ENCODE results near the gene ODC1. TPM values are rescaled to one million over a fixed set of nuclear protein-coding genes. Genes with fewer than 3 reads are reported as not detected.

The ODC1 gene
- total and polyA plus RNA-seq, 10 donors, result 28.9 to 84.3 (median 63.4) TPM

GRCh38 chr2:10475221-10475722 lies 27.1 kb upstream of the ODC1 start:
- Histone ChIP-seq H3K4me3 (no peak overlapping the region), H3K27me3 (replicated peaks in 1 of 7) (no peaks in the 10 kb centered on the region), H3K9me3 (no peaks in the 10 kb centered on the region), H3K4me1 (peaks cover 0 to 5% (median 0%) of the 10 kb centered on the region in 6 donors), H3K36me3 (no peaks in the 10 kb centered on the region), H3K27ac (no peak overlapping the region)
- intact Hi-C loops (cut with DNase I; ENCODE audit: low total_unique reads), result no loop called here
- DNase-seq, result peak; percentile 54
- 87 to 95% (median 93%) methylated on average over 15 to 21 of the region's 21 CpGs for WGBS, 5 donors
- TF ChIP-seq POLR2AphosphoS5 (IDR thresholded peaks at IDR 0.05) (no peak), POLR2A (IDR thresholded peaks at IDR 0.05) (no peak), CTCF (IDR thresholded peaks at IDR 0.05 in 8 of 11, conservative IDR thresholded peaks at IDR 0.05 in 3 of 11) (no peak)

- 79 to 91% (median 82%) methylated on average over 5 of the region's 5 CpGs for WGBS, 5 donors
- Histone ChIP-seq H3K27me3 (replicated peaks in 1 of 7) (no peaks in the 10 kb centered on the region), H3K4me3 (no peak overlapping the region), H3K9me3 (no peaks in the 10 kb centered on the region), H3K27ac (no peak overlapping the region), H3K4me1 (peaks cover 0 to 5% (median 0%) of the 10 kb centered on the region in 6 donors), H3K36me3 (no peaks in the 10 kb centered on the region)
- TF ChIP-seq POLR2AphosphoS5 (IDR thresholded peaks at IDR 0.05) (no peak), POLR2A (IDR thresholded peaks at IDR 0.05) (no peak), CTCF (IDR thresholded peaks at IDR 0.05 in 8 of 11, conservative IDR thresholded peaks at IDR 0.05 in 3 of 11) (no peak)
- DNase-seq, result peak; percentile 32
- intact Hi-C loops (cut with DNase I; ENCODE audit: low total_unique reads), result no loop called here
Observed at GRCh38 chr2:10473121-10473756, 25.1 kb upstream of the ODC1 start.

- Histone ChIP-seq H3K9me3 (no peaks in the 10 kb centered on the region), H3K36me3 (no peaks in the 10 kb centered on the region), H3K27me3 (replicated peaks in 1 of 7) (no peaks in the 10 kb centered on the region), H3K4me1 (no peaks in the 10 kb centered on the region), H3K4me3 (no peak overlapping the region), H3K27ac (no peak overlapping the region)
- 85 to 96% (median 87%) methylated on average over 2 of the region's 2 CpGs for WGBS, 5 donors
- TF ChIP-seq POLR2A (IDR thresholded peaks at IDR 0.05) (no peak), CTCF (IDR thresholded peaks at IDR 0.05 in 8 of 11, conservative IDR thresholded peaks at IDR 0.05 in 3 of 11) (no peak), POLR2AphosphoS5 (IDR thresholded peaks at IDR 0.05) (no peak)
- DNase-seq, result peak; percentile 6
- intact Hi-C loops (cut with DNase I; ENCODE audit: low total_unique reads), result no loop called here
Observed at GRCh38 chr2:10471955-10472354, 23.8 kb upstream of the ODC1 start.

GRCh38 chr2:10471046-10471571 lies 23.0 kb upstream of the ODC1 start:
- peak; percentile 41 for DNase-seq
- Histone ChIP-seq H3K36me3 (no peaks in the 10 kb centered on the region), H3K27me3 (replicated peaks in 1 of 7) (peaks cover 0 to 5% (median 0%) of the 10 kb centered on the region in 7 donors), H3K9me3 (no peaks in the 10 kb centered on the region), H3K4me3 (no peak overlapping the region), H3K27ac (no peak overlapping the region), H3K4me1 (no peaks in the 10 kb centered on the region)
- WGBS, 5 donors, result 76 to 88% (median 87%) methylated on average over 15 of the region's 15 CpGs
- no peak for TF ChIP-seq POLR2A (IDR thresholded peaks at IDR 0.05)
- TF ChIP-seq POLR2AphosphoS5 (IDR thresholded peaks at IDR 0.05), result no peak
- no peak for TF ChIP-seq CTCF (IDR thresholded peaks at IDR 0.05 in 8 of 11, conservative IDR thresholded peaks at IDR 0.05 in 3 of 11)
- intact Hi-C loops (cut with DNase I; ENCODE audit: low total_unique reads), result no loop called here

Data from spleen (tissue), 11 donors.